Kidney (tissue), 14 donors: ENCODE data around the gene ERC2. TPM values are rescaled to one million over a fixed set of nuclear protein-coding genes. Genes with fewer than 3 reads are reported as not detected.

ENCODE experiments used
- DNase-seq, 5 donors: peaks; one replicate each; pipeline ENCODE4 v3.0.0-alpha.2; 2013 to 2020
- FAIRE-seq: peaks from 2 replicates; lab custom pipeline; 2012; peaks lifted over from hg19 to GRCh38; lab: Jason Lieb, UNC
- H3K27ac ChIP-seq, 2 donors: one replicate each; pipeline ENCODE4 v1.7.0; 2013; ENCODE audit warnings: low read depth in 2 of 2, low read length in 2 of 2, inconsistent platforms in 1 of 2
- H3K27me3 ChIP-seq: one replicate; pipeline ENCODE4 v1.7.1; 2013; ENCODE audit warnings: low read length, inconsistent platforms; ENCODE audit not compliant: control insufficient read depth, insufficient read depth
- H3K36me3 ChIP-seq, 3 donors: one replicate each; pipeline versions ENCODE4 v1.7.0 to v1.7.1; 2013; ENCODE audit warnings: low read length in 3 of 3, control low read depth in 1 of 3, inconsistent platforms in 1 of 3; ENCODE audit not compliant: insufficient read depth in 3 of 3, control insufficient read depth in 2 of 3
- H3K4me1 ChIP-seq, 3 donors: one replicate each; pipeline versions ENCODE4 v1.7.0 to v1.7.1; 2013; ENCODE audit warnings: low read length in 3 of 3, inconsistent platforms in 1 of 3, low read depth in 1 of 3; ENCODE audit not compliant: control insufficient read depth in 2 of 3, insufficient read depth in 2 of 3
- H3K4me3 ChIP-seq, 3 donors: one replicate each; pipeline versions ENCODE4 v1.7.0 to v1.8.1; 2013; ENCODE audit warnings: low read length in 3 of 3, control low read depth in 1 of 3, inconsistent platforms in 1 of 3
- H3K9ac ChIP-seq, 3 donors: one replicate each; pipeline versions ENCODE4 v1.7.0 to v1.7.1; 2013; ENCODE audit warnings: low read length in 3 of 3, control low read depth in 1 of 3, inconsistent platforms in 1 of 3
- H3K9me3 ChIP-seq, 3 donors: one replicate each; pipeline versions ENCODE4 v1.7.0 to v1.7.1; 2013; ENCODE audit warnings: low read length in 3 of 3, control low read depth in 1 of 3, inconsistent platforms in 1 of 3; ENCODE audit not compliant: control insufficient read depth in 2 of 3, insufficient read depth in 1 of 3
- intact Hi-C: fragments of 100-400 bp; cut with DNase I; formaldehyde crosslinking; loops from one replicate; pipeline ENCODE4 v1.11.1; 2022
- polyA plus RNA-seq: library from polyadenylated mRNA; stranded (reverse); fragments of 350-450 nt; fragmentation: Illumina TruSeq; extraction: RNeasy Lipid Tissue Mini Kit (QIAGEN cat#74804); gene quantifications from one replicate; pipeline ENCODE4 v1.2.3, GENCODE V29; 2014; ENCODE audit warnings: low read depth, low replicate concordance; ENCODE audit not compliant: insufficient read depth
- total RNA-seq: library from RNA; stranded (reverse); fragmentation: NEBNext Ultra II Directional; extraction: Animal tissue kit (Norgen Biotek cat#: 25700); gene quantifications from one replicate; pipeline ENCODE4 v1.2.1, GENCODE V29; 2021
- TF ChIP-seq, protein P1 (sequence below): IDR thresholded peaks from 3 replicates; pipeline ENCODE4 v1.5.1; 2012; ENCODE audit warnings: mild to moderate bottlenecking, moderate library complexity, borderline replicate concordance; ENCODE audit not compliant: insufficient read depth; ENCODE audit errors: extremely low read depth
- donor health status: control.
- donor health status: control.
- donor health status: control.
- donor health status: control.
- donor health status: control.
- donor health status: DM: yes; HTN: yes; CAD: no.
- donor health status: Normal renal cell carcinoma (clear cell type).

The ERC2 gene
- total and polyA plus RNA-seq, 2 donors from 2014 or later = 0.92 to 3.8 TPM

DNA sequence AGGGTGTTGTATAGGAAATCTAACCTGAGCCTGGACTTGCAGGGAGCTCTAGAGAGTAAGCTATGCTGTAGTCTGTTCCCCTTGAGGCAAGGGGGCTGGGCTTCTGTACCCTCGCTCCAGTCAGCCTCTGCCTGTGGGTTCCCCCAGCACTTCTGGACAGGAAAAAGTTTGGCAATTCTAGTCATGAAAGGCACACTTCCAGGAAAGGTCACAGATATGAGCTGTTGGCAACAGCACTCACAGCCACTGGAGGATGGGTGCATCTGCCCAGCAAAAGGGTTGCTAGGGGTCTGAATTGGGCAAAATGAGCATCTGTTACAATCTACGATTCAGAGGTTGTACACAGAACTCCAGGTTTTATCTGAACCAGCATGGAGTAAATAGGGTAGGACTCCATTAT, 281.2 kb downstream of the ERC2 start:
- H3K27me3 ChIP-seq = no peaks in the 10 kb centered on the region
- H3K4me3 ChIP-seq = no peak overlapping the region
- no peak overlapping the region for H3K27ac ChIP-seq
- TF ChIP-seq, protein P1, sequence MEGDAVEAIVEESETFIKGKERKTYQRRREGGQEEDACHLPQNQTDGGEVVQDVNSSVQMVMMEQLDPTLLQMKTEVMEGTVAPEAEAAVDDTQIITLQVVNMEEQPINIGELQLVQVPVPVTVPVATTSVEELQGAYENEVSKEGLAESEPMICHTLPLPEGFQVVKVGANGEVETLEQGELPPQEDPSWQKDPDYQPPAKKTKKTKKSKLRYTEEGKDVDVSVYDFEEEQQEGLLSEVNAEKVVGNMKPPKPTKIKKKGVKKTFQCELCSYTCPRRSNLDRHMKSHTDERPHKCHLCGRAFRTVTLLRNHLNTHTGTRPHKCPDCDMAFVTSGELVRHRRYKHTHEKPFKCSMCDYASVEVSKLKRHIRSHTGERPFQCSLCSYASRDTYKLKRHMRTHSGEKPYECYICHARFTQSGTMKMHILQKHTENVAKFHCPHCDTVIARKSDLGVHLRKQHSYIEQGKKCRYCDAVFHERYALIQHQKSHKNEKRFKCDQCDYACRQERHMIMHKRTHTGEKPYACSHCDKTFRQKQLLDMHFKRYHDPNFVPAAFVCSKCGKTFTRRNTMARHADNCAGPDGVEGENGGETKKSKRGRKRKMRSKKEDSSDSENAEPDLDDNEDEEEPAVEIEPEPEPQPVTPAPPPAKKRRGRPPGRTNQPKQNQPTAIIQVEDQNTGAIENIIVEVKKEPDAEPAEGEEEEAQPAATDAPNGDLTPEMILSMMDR = no peak
- H3K36me3 ChIP-seq = no peaks in the 10 kb centered on the region
- no peak for DNase-seq
- FAIRE-seq = no peak
- H3K4me1 ChIP-seq = peaks cover 0 to 3% (median 0%) of the 10 kb centered on the region in 3 donors
- H3K9ac ChIP-seq = no peak overlapping the region
- H3K9me3 ChIP-seq = no peaks in the 10 kb centered on the region
- intact Hi-C loops = no loop called here

DNA sequence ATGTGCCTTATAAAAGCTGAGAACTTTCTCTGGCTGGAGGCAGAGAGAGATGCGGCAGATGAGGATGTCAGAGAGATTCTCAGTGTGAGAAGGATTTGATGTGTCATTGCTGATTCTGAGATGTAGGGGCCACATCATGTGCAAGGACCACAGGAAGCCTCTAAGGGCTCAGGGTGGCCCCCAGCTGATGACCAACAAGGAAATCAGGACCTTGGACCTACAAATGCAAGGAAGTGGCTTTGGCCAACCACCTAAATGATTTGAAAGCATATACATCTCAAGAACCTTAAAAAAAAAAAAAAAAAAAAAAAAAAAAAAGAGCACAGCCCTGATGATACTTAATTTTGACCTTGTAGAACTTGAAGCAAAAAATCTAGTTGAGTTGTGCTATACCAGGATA, 282.4 kb downstream of the ERC2 start:
- Histone ChIP-seq H3K27ac (no peak overlapping the region), H3K9me3 (no peaks in the 10 kb centered on the region), H3K9ac (no peak overlapping the region), H3K4me1 (peaks cover 0 to 3% (median 0%) of the 10 kb centered on the region in 3 donors), H3K4me3 (no peak overlapping the region), H3K27me3 (no peaks in the 10 kb centered on the region), H3K36me3 (no peaks in the 10 kb centered on the region)
- FAIRE-seq = no peak
- intact Hi-C loops = no loop called here
- no peak for DNase-seq
- TF ChIP-seq, protein P1 = no peak

DNA sequence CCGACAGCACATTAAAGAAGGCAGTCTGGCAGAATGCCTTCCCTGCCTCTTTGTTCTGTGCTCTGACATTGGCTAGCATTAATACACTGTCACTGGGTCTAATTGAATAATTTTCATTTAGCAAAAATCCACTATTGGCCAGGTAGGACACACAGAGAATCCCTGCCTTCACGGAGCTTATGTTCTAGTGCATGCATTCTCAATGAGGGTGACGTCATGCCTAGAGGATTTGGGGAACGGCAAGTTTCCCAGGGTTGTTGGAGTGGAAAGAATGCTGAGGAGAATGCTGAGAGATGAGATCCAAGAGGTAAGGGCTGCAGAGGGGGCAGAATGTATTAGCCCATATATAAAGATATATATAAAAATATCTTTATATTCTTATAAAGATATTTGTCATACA, 284.7 kb downstream of the ERC2 start:
- no peak for DNase-seq
- no peak overlapping the region for H3K4me3 ChIP-seq
- no peak for FAIRE-seq
- H3K9me3 ChIP-seq = no peaks in the 10 kb centered on the region
- TF ChIP-seq, protein P1 = no peak
- peaks cover 0 to 3% (median 0%) of the 10 kb centered on the region in 3 donors for H3K4me1 ChIP-seq
- no peaks in the 10 kb centered on the region for H3K27me3 ChIP-seq
- H3K36me3 ChIP-seq = no peaks in the 10 kb centered on the region
- H3K9ac ChIP-seq = no peak overlapping the region
- no peak overlapping the region for H3K27ac ChIP-seq
- intact Hi-C loops = no loop called here

DNA sequence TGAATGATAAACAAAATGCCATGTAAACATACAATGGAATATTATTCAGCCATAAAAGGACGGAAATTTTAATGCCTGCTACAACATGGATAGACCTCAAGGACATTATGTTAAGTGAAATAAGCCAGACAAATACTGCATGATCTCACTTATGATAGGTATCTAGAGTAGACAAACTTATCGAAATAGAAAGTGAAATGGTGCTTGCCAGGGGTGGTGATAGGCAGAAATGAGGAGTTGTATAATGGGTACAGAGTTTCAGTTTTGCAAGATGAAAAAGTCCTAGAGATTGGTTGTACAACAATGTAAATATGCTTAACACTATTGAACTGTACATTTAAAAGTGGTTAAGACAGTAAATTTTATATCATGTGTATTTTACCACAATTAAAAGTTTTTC, 287.8 kb downstream of the ERC2 start:
- Histone ChIP-seq H3K27me3 (no peaks in the 10 kb centered on the region), H3K4me3 (no peak overlapping the region), H3K9ac (no peak overlapping the region), H3K27ac (no peak overlapping the region), H3K36me3 (no peaks in the 10 kb centered on the region), H3K4me1 (peaks cover 0 to 3% (median 0%) of the 10 kb centered on the region in 3 donors), H3K9me3 (no peaks in the 10 kb centered on the region)
- DNase-seq (no peak), FAIRE-seq (no peak)
- TF ChIP-seq, protein P1 = no peak
- intact Hi-C loops = no loop called here
